Astrocyte (in vitro differentiated cells and primary cell): ENCODE data around the gene TRPM7. TPM values are rescaled to one million over a fixed set of nuclear protein-coding genes. Genes with fewer than 3 reads are reported as not detected.

Experiments
- DNase-seq: peaks from one replicate; pipeline ENCODE4 v3.0.0-alpha.2; 2010; ENCODE audit warnings: low read depth
- FAIRE-seq: peaks from 2 replicates; lab custom pipeline; 2011; peaks lifted over from hg19 to GRCh38; lab: Jason Lieb, UNC
- H2AFZ ChIP-seq: 2 replicates; pipeline ENCODE4 v1.6.0; 2012; ENCODE audit warnings: low read depth, low read length, inconsistent platforms
- H3K27ac ChIP-seq: 2 replicates; pipeline ENCODE4 v1.5.1; 2011; ENCODE audit warnings: low read depth, low read length, inconsistent platforms
- H3K27me3 ChIP-seq: 2 replicates; pipeline ENCODE4 v1.6.0; 2011; ENCODE audit warnings: low read length, inconsistent platforms; ENCODE audit not compliant: insufficient read depth
- H3K36me3 ChIP-seq: 2 replicates; pipeline ENCODE4 v1.5.1; 2011; ENCODE audit warnings: low read length, inconsistent platforms; ENCODE audit not compliant: insufficient read depth
- H3K4me1 ChIP-seq: 2 replicates; pipeline ENCODE4 v1.5.1; 2011; ENCODE audit warnings: low read length, inconsistent platforms; ENCODE audit not compliant: insufficient read depth
- H3K4me2 ChIP-seq: 2 replicates; pipeline ENCODE4 v1.6.0; 2012; ENCODE audit warnings: low read length, inconsistent platforms
- H3K4me3 ChIP-seq: 2 replicates; pipeline ENCODE4 v1.5.1; 2011; ENCODE audit warnings: low read depth, mild to moderate bottlenecking, low read length, inconsistent platforms; ENCODE audit not compliant: insufficient read depth
- H3K79me2 ChIP-seq: 2 replicates; pipeline ENCODE4 v1.6.0; 2012; ENCODE audit warnings: mild to moderate bottlenecking, low read length, inconsistent platforms; ENCODE audit not compliant: insufficient read depth
- H3K9ac ChIP-seq: 2 replicates; pipeline ENCODE4 v1.6.0; 2012; ENCODE audit warnings: mild to moderate bottlenecking, low read length, inconsistent platforms
- H3K9me3 ChIP-seq: 2 replicates; pipeline ENCODE4 v1.5.1; 2012; ENCODE audit warnings: low read depth, mild to moderate bottlenecking, low read length, inconsistent platforms; ENCODE audit not compliant: insufficient read depth
- H4K20me1 ChIP-seq: 2 replicates; pipeline ENCODE4 v1.6.0; 2012; ENCODE audit warnings: low read length, inconsistent platforms; ENCODE audit not compliant: insufficient read depth
- H3K27ac Mint-ChIP-seq: one replicate; pipeline ENCODE4 v1.8.0; 2021; ENCODE audit warnings: mild to moderate bottlenecking, mixed read lengths; ENCODE audit not compliant: unreplicated experiment
- H3K27me3 Mint-ChIP-seq: one replicate; pipeline ENCODE4 v1.8.0; 2021; ENCODE audit warnings: low read depth, mixed read lengths; ENCODE audit not compliant: unreplicated experiment
- H3K36me3 Mint-ChIP-seq: one replicate; pipeline ENCODE4 v1.8.0; 2021; ENCODE audit warnings: low read depth, mixed read lengths; ENCODE audit not compliant: unreplicated experiment
- H3K4me1 Mint-ChIP-seq: one replicate; pipeline ENCODE4 v1.8.0; 2021; ENCODE audit warnings: low read depth, mixed read lengths; ENCODE audit not compliant: unreplicated experiment
- H3K4me3 Mint-ChIP-seq: one replicate; pipeline ENCODE4 v1.8.0; 2021; ENCODE audit warnings: mild to moderate bottlenecking, moderate library complexity, mixed read lengths; ENCODE audit not compliant: unreplicated experiment
- H3K9me3 Mint-ChIP-seq: one replicate; pipeline ENCODE4 v1.8.0; 2021; ENCODE audit warnings: mild to moderate bottlenecking, mixed read lengths; ENCODE audit not compliant: unreplicated experiment
- EZH2 ChIP-seq: IDR thresholded peaks from 2 replicates; pipeline ENCODE4 v1.6.1; 2012; ENCODE audit warnings: mild to moderate bottlenecking, low read length, inconsistent platforms; ENCODE audit not compliant: insufficient read depth
- total RNA-seq: library from RNA; stranded (reverse); gene quantifications from 2 replicates; pipeline ENCODE4 v1.2.1, GENCODE V29; 2021
- TF ChIP-seq, protein P1 (sequence below): IDR thresholded peaks from 2 replicates; pipeline ENCODE4 v1.5.1; 2011; ENCODE audit warnings: low read depth, mild to moderate bottlenecking, inconsistent platforms, low read length, moderate library complexity; ENCODE audit not compliant: insufficient read depth

The TRPM7 gene
- total RNA-seq, 1 donor from 2014 or later, result 27.8 TPM

GRCh38 chr15:50556642-50557371, 129.8 kb downstream of the TRPM7 start:
- no peak overlapping the region for H3K4me3 ChIP-seq
- H3K4me3 Mint-ChIP-seq, result no peak overlapping the region
- H3K27ac Mint-ChIP-seq, result no peak overlapping the region
- H3K9ac ChIP-seq, result no peak overlapping the region
- no peak for TF ChIP-seq EZH2
- TF ChIP-seq, protein P1, sequence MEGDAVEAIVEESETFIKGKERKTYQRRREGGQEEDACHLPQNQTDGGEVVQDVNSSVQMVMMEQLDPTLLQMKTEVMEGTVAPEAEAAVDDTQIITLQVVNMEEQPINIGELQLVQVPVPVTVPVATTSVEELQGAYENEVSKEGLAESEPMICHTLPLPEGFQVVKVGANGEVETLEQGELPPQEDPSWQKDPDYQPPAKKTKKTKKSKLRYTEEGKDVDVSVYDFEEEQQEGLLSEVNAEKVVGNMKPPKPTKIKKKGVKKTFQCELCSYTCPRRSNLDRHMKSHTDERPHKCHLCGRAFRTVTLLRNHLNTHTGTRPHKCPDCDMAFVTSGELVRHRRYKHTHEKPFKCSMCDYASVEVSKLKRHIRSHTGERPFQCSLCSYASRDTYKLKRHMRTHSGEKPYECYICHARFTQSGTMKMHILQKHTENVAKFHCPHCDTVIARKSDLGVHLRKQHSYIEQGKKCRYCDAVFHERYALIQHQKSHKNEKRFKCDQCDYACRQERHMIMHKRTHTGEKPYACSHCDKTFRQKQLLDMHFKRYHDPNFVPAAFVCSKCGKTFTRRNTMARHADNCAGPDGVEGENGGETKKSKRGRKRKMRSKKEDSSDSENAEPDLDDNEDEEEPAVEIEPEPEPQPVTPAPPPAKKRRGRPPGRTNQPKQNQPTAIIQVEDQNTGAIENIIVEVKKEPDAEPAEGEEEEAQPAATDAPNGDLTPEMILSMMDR, result no peak
- no peaks in the 10 kb centered on the region for H3K4me1 Mint-ChIP-seq
- peaks cover 2% of the 10 kb centered on the region for H3K36me3 ChIP-seq
- H3K9me3 ChIP-seq, result no peaks in the 10 kb centered on the region
- peaks cover 7% of the 10 kb centered on the region for H3K36me3 Mint-ChIP-seq
- H3K4me1 ChIP-seq, result no peaks in the 10 kb centered on the region
- no peak for FAIRE-seq
- H3K4me2 ChIP-seq, result no peak overlapping the region
- DNase-seq, result no peak
- no peaks in the 10 kb centered on the region for H3K79me2 ChIP-seq
- no peak overlapping the region for H3K27ac ChIP-seq
- H4K20me1 ChIP-seq, result no peaks in the 10 kb centered on the region
- H3K27me3 ChIP-seq, result no peaks in the 10 kb centered on the region
- H3K27me3 Mint-ChIP-seq, result no peaks in the 10 kb centered on the region
- no peaks in the 10 kb centered on the region for H3K9me3 Mint-ChIP-seq
- H2AFZ ChIP-seq, result no peak overlapping the region

DNA sequence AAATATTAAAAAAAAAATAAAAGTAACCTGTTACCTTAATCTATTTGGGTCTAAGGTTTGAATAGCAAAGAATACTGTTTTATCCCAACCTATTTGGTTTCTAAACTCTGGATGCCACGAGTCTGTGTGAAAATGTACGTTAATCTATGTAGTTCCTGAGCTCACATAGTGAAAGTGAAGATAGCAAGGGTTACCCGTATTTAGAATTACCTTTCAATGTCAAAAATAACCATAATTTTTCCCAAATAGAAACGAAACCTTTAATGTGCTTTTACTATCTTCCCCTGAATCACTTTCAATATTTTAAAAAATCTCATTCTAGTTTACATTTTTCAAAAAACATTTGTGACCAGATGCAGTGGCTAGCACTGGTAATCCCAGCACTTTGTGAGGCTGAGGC, 134.4 kb downstream of the TRPM7 start:
- no peaks in the 10 kb centered on the region for H3K27me3 ChIP-seq
- H3K79me2 ChIP-seq, result no peaks in the 10 kb centered on the region
- no peak overlapping the region for H3K27ac Mint-ChIP-seq
- H3K36me3 Mint-ChIP-seq, result peaks cover 6% of the 10 kb centered on the region
- no peak overlapping the region for H3K4me2 ChIP-seq
- H3K27ac ChIP-seq, result no peak overlapping the region
- H3K4me1 ChIP-seq, result no peaks in the 10 kb centered on the region
- H3K27me3 Mint-ChIP-seq, result no peaks in the 10 kb centered on the region
- H3K4me3 ChIP-seq, result no peak overlapping the region
- no peaks in the 10 kb centered on the region for H4K20me1 ChIP-seq
- H3K36me3 ChIP-seq, result no peaks in the 10 kb centered on the region
- H2AFZ ChIP-seq, result no peak overlapping the region
- H3K9me3 ChIP-seq, result no peaks in the 10 kb centered on the region
- TF ChIP-seq EZH2, result no peak
- TF ChIP-seq, protein P1, result no peak
- no peak overlapping the region for H3K9ac ChIP-seq
- no peak for DNase-seq
- no peaks in the 10 kb centered on the region for H3K9me3 Mint-ChIP-seq
- no peaks in the 10 kb centered on the region for H3K4me1 Mint-ChIP-seq
- no peak for FAIRE-seq
- H3K4me3 Mint-ChIP-seq, result no peak overlapping the region

- no peaks in the 10 kb centered on the region for H3K27me3 Mint-ChIP-seq
- no peak overlapping the region for H3K27ac Mint-ChIP-seq
- no peaks in the 10 kb centered on the region for H4K20me1 ChIP-seq
- H3K4me3 Mint-ChIP-seq, result no peak overlapping the region
- no peak overlapping the region for H3K4me2 ChIP-seq
- H3K4me1 Mint-ChIP-seq, result peaks cover 3% of the 10 kb centered on the region
- no peaks in the 10 kb centered on the region for H3K79me2 ChIP-seq
- peaks cover 6% of the 10 kb centered on the region for H3K36me3 Mint-ChIP-seq
- H3K4me1 ChIP-seq, result no peaks in the 10 kb centered on the region
- no peak overlapping the region for H3K27ac ChIP-seq
- H3K9me3 Mint-ChIP-seq, result no peaks in the 10 kb centered on the region
- H3K36me3 ChIP-seq, result no peaks in the 10 kb centered on the region
- no peaks in the 10 kb centered on the region for H3K9me3 ChIP-seq
- FAIRE-seq (no peak), DNase-seq (no peak)
- H3K4me3 ChIP-seq, result no peak overlapping the region
- H3K9ac ChIP-seq, result no peak overlapping the region
- H2AFZ ChIP-seq, result no peak overlapping the region
- TF ChIP-seq, protein P1, result no peak
- no peak for TF ChIP-seq EZH2
- no peaks in the 10 kb centered on the region for H3K27me3 ChIP-seq
These were observed 137.3 kb downstream of the TRPM7 start for GRCh38 chr15:50549326-50549725.
